Measurements from ENCODE around the gene PRKCE.

DNA sequence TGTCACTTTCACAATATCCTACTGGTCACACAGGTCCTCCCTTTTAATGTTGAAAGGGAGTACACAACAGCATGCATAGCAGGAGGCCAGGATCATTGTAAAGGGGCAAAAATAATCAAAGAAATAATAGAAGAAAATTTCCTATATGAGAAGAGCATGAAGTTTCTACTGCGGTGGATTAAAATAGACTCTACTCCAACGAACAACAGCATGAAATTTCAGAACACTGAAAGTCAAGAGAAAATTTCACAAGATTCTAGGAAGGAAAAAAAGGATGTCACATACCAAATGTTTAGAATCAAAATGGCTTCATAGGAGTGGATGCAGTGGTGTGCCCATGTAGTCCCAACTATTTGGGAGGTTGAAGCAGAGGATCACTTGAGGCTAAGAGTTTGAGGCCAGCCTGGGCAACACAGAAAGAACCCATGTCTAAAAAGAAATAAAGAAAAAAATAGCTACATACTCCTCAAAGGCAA is 573.7 kb downstream of the PRKCE start:
- TF ChIP-seq, protein P1, sequence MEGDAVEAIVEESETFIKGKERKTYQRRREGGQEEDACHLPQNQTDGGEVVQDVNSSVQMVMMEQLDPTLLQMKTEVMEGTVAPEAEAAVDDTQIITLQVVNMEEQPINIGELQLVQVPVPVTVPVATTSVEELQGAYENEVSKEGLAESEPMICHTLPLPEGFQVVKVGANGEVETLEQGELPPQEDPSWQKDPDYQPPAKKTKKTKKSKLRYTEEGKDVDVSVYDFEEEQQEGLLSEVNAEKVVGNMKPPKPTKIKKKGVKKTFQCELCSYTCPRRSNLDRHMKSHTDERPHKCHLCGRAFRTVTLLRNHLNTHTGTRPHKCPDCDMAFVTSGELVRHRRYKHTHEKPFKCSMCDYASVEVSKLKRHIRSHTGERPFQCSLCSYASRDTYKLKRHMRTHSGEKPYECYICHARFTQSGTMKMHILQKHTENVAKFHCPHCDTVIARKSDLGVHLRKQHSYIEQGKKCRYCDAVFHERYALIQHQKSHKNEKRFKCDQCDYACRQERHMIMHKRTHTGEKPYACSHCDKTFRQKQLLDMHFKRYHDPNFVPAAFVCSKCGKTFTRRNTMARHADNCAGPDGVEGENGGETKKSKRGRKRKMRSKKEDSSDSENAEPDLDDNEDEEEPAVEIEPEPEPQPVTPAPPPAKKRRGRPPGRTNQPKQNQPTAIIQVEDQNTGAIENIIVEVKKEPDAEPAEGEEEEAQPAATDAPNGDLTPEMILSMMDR (IDR thresholded peaks at IDR 0.05), result no peak
- no peak for TF ChIP-seq POLR2A (IDR thresholded peaks at IDR 0.05)
